KBM-7 (cell line): ENCODE measurements around the gene PM20D1.
"Not testable (repeated sequence)": the region's sequence is repeated elsewhere in the genome, so short reads cannot be mapped to it uniquely, and the experiment has no call there.

ENCODE experiments used
- DNase-seq: peaks from one replicate; pipeline ENCODE4 v3.0.0-alpha.2; 2015
- in situ Hi-C: fragments of 300-500 bp; cut with MboI; formaldehyde crosslinking; loops from 2 replicates; pipeline ENCODE4 v1.14.3; 2020; ENCODE audit warnings: low sequenced_read_pairs, low pct_unique_long_range_greater_than_20kb, mixed read lengths

PM20D1 gene

DNA sequence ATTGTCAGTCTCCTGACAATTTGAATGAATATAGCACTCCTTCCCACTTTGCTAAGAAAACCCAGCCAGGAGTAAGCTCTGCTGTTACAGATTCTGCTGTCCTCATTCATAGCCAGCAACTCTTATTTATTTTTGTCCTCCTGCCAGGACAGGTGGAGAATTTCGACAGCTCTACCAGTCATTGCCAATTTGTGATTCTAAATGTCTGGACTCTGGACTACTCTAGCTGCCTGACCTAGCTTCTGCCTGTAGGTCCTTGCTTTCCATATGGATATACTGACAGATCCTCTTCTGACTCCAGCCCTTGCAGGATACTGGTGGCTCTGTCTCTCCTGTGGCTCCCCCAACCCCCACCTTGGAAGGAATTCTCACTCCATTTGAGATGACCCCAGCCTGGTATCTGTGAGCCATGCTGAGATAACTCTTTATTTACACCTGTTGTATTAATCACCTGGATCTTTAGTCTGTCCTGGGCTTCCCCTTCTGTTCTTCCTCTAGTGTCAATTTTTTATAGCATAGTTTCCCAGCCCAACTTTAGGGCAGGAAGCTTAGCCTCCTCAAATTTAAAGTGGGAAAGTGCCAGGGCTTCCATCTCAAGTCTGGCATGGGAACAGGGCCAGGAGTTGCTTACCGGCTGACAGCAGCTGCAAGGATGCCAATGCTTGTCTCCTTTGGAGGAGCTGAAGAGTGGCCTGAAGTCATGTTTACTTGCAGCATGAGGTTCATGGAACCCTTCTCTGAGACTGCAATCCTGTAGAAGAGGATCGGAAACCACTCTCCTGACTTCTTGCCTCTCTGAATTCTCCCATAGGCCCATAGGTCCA, 6.7 kb downstream of the PM20D1 start:
- in situ Hi-C loops = no loop called here
- no peak for DNase-seq

- in situ Hi-C loops = no loop called here
- no peak for DNase-seq
Measured at GRCh38 chr1:205842229-205842628, 7.7 kb downstream of the PM20D1 start.

GRCh38 chr1:205840146-205840923, 9.6 kb downstream of the PM20D1 start:
- in situ Hi-C loops = no loop called here

GRCh38 chr1:205837382-205837970, 12.5 kb downstream of the PM20D1 start:
- in situ Hi-C loops = no loop called here
- DNase-seq = no peak

More at GRCh38 chr1:205840146-205840923, 9.6 kb downstream of the PM20D1 start:
- DNase-seq = peak; percentile 49

- no peak for DNase-seq
- in situ Hi-C loops = no loop called here
Measured at GRCh38 chr1:205834751-205835150, 15.2 kb downstream of the PM20D1 start.

DNA sequence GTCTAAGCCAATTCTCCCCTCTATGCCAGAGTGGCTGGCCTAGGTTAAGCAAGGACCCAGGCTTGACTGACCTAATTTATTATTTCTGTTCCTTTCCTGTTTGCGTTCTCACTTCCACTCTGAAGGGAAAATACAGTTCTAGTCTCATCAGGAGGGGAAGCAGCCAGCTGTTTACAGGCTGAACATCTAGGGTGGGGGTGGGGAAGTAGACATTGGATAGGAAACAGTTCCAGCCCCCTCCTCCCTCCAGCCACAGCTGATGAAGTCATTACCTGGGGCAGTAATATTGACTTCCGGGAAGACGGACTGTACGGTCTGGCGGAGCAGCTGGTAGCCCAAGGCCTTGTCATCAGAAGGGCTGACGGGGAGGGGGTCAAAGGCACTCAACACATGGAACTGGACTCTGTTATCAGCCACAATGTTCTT, 17.6 kb downstream of the PM20D1 start:
- no peak for DNase-seq
- in situ Hi-C loops = no loop called here

- no peak for DNase-seq
- in situ Hi-C loops = no loop called here
Measured at GRCh38 chr1:205827623-205828022, 22.3 kb downstream of the PM20D1 start.

- in situ Hi-C loops = no loop called here
- DNase-seq = no peak
Measured at GRCh38 chr1:205826995-205827394, 22.9 kb downstream of the PM20D1 start.

DNA sequence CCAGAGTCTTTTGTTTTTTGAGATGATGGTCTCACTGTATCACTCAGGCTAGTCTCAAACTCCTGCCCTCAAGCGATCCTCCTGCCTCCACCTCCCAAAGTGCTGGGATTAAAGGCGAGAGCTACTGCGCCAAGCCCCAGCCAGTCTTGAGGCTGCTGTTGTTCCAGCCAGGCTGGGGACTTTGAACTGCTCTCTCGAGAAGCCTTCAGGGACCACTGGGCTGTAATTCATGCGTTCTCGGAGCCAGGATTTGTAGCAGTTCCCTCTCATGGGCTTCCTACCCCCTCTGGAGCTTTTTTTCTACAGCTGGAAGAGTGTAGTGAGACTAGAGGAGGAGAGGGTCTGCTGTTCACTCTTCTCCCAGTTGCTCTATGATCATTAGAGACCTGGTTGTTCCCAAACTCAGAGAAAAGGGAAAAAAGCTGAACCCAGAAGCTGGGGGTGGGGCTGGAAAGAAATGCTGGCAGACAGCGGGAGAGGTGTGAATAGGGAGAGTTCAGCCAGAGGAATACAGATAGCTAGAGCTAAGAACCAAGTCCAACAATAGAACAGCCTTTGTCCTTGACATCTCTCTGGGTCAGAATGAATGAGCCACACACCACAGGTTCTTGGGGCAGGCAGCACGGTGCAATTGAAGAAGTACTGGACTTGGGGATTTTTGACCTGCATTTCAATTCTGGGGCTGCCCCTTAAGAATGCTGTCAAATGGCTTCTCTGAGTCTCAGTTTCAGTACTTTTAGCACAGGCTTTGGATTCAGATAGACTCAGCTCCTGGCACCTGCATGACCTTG, 23.7 kb downstream of the PM20D1 start:
- DNase-seq = no peak
- in situ Hi-C loops = no loop called here

GRCh38 chr1:205824180-205824579, 25.8 kb downstream of the PM20D1 start:
- peak; percentile 17 for DNase-seq
- in situ Hi-C loops = no loop called here

- in situ Hi-C loops, DNase-seq: not testable (repeated sequence)
Measured at GRCh38 chr1:205823260-205823659, 26.7 kb downstream of the PM20D1 start.

DNA sequence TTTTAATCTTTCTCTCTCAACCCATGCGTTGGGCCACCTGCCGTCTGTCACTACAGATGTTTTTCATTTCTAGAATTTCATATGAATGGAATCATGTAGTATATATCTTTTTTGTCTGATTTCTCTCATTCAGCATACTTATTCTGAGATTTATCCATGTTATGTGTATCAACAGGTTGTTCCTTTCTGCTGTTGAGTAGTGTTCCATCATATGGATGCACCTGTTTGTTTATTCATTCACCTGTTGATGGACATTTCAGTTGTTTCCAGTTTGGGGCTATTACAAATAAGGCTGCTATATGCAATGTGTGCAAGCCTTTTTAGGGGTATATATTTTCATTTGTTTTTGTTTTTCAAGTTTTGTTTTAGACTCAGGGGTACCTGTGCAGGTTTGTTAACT, 27.5 kb downstream of the PM20D1 start:
- in situ Hi-C loops = no loop called here
- no peak for DNase-seq

GRCh38 chr1:205817988-205818387, 31.9 kb downstream of the PM20D1 start:
- in situ Hi-C loops = no loop called here
- no peak for DNase-seq

GRCh38 chr1:205817364-205817763, 32.6 kb downstream of the PM20D1 start:
- no peak for DNase-seq
- in situ Hi-C loops = no loop called here

DNA sequence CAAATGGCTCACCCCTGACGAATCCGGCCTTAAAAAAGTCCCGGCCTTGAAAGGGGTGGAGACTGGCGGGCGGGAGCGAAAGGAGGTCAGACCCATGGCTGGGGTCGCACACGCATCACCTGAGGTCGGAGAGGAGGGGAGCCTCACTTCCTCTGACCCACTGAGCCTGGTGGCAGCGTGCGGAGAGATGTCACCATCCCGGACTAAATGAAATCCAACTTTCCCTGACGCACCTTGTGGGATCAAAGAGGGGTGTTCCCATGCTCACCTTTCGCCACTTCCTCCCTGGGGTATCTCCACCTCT, 36.2 kb downstream of the PM20D1 start:
- DNase-seq = no peak
- in situ Hi-C loops = no loop called here

GRCh38 chr1:205812878-205813754, 36.8 kb downstream of the PM20D1 start, which contains the start of gene SLC41A1:
TSS of gene SLC41A1 (minus strand) at chr1:205813198. CDS start at chr1:205810441, 2,757 bp downstream.
- peak; percentile 96 for DNase-seq
- in situ Hi-C loops = no loop called here

GRCh38 chr1:205812271-205812877, 37.6 kb downstream of the PM20D1 start:
- in situ Hi-C loops = no loop called here
- DNase-seq = peak; percentile 38

GRCh38 chr1:205811660-205812059, 38.3 kb downstream of the PM20D1 start:
- in situ Hi-C loops = no loop called here
- no peak for DNase-seq
